H9 (cell line): ENCODE data around the gene NARS2. TPM values are rescaled to one million over a fixed set of nuclear protein-coding genes. Genes with fewer than 3 reads are reported as not detected.

Experiments used
- DNase-seq: peaks from one replicate; pipeline ENCODE4 v3.0.0-alpha.2; 2017
- H2AFZ ChIP-seq: one replicate; pipeline ENCODE4 v1.6.1; 2013; ENCODE audit warnings: mild to moderate bottlenecking, low read length, control low read depth, moderate library complexity
- H2AK5ac ChIP-seq: 2 replicates; pipeline ENCODE4 v1.6.1; 2013; ENCODE audit warnings: low read length, control low read depth, mixed read lengths; ENCODE audit not compliant: insufficient read length
- H2BK120ac ChIP-seq: one replicate; pipeline ENCODE4 v1.6.1; 2013; ENCODE audit warnings: low read depth, mild to moderate bottlenecking, low read length, control low read depth, inconsistent platforms; ENCODE audit not compliant: poor library complexity, severe bottlenecking
- H2BK12ac ChIP-seq: 2 replicates; pipeline ENCODE4 v1.6.1; 2013; ENCODE audit warnings: low read length, control low read depth, mixed read lengths, low read depth; ENCODE audit not compliant: insufficient read length
- H2BK15ac ChIP-seq: 2 replicates; pipeline ENCODE4 v1.6.1; 2013; ENCODE audit warnings: low read depth, low read length, control low read depth
- H2BK20ac ChIP-seq: one replicate; pipeline ENCODE4 v1.6.1; 2013; ENCODE audit warnings: low read depth, mild to moderate bottlenecking, low read length, control low read depth, inconsistent platforms; ENCODE audit not compliant: poor library complexity, severe bottlenecking
- H2BK5ac ChIP-seq: 2 replicates; pipeline ENCODE4 v1.6.1; 2013; ENCODE audit warnings: low read length, control low read depth, mixed read lengths; ENCODE audit not compliant: insufficient read length
- H3K14ac ChIP-seq: 2 replicates; pipeline ENCODE4 v1.6.1; 2013; ENCODE audit warnings: low read length, control low read depth; ENCODE audit not compliant: insufficient read depth
- H3K18ac ChIP-seq: 2 replicates; pipeline ENCODE4 v1.6.1; 2013; ENCODE audit warnings: low read depth, mild to moderate bottlenecking, mixed read lengths, low read length, control low read depth; ENCODE audit not compliant: insufficient read length
- H3K23ac ChIP-seq: 2 replicates; pipeline ENCODE4 v1.6.1; 2013; ENCODE audit warnings: low read length, control low read depth, mixed read lengths, low read depth; ENCODE audit not compliant: insufficient read length
- H3K23me2 ChIP-seq: 2 replicates; pipeline ENCODE4 v1.6.1; 2013; ENCODE audit warnings: low read depth, mild to moderate bottlenecking, mixed read lengths, low read length, control low read depth; ENCODE audit not compliant: insufficient read length, poor library complexity, severe bottlenecking
- H3K27ac ChIP-seq: 2 replicates; pipeline ENCODE4 v1.5.1; 2013; ENCODE audit warnings: low read length, control low read depth, mixed read lengths, low read depth; ENCODE audit not compliant: insufficient read length
- H3K27me3 ChIP-seq: 2 replicates; pipeline ENCODE4 v1.6.1; 2013; ENCODE audit warnings: low read length, control low read depth, inconsistent platforms; ENCODE audit not compliant: insufficient read depth
- H3K4ac ChIP-seq: 2 replicates; pipeline ENCODE4 v1.6.1; 2013; ENCODE audit warnings: low read depth, mild to moderate bottlenecking, control low read depth, inconsistent platforms, low read length, moderate library complexity
- H3K4me1 ChIP-seq: 2 replicates; pipeline ENCODE4 v1.6.1; 2013; ENCODE audit warnings: low read length, control low read depth, inconsistent platforms; ENCODE audit not compliant: insufficient read depth
- H3K4me2 ChIP-seq: 2 replicates; pipeline ENCODE4 v1.6.1; 2013; ENCODE audit warnings: low read length, control low read depth, mixed read lengths; ENCODE audit not compliant: insufficient read length, insufficient read depth
- H3K56ac ChIP-seq: 2 replicates; pipeline ENCODE4 v1.6.1; 2013; ENCODE audit warnings: low read depth, mild to moderate bottlenecking, mixed read lengths, low read length, control low read depth; ENCODE audit not compliant: insufficient read length
- H3K79me1 ChIP-seq: 2 replicates; pipeline ENCODE4 v1.6.1; 2013; ENCODE audit warnings: low read depth, mild to moderate bottlenecking, moderate library complexity, low read length, control low read depth, inconsistent platforms; ENCODE audit not compliant: insufficient read depth, poor library complexity, severe bottlenecking
- H3K79me2 ChIP-seq: 2 replicates; pipeline ENCODE4 v1.6.1; 2013; ENCODE audit warnings: low read length, control low read depth, inconsistent platforms; ENCODE audit not compliant: insufficient read depth
- H3K9ac ChIP-seq: 2 replicates; pipeline ENCODE4 v1.6.1; 2013; ENCODE audit warnings: low read length, control low read depth, mixed read lengths; ENCODE audit not compliant: insufficient read length; ENCODE audit errors: extremely low read depth
- H3K9me3 ChIP-seq: one replicate; pipeline ENCODE4 v1.6.1; 2013; ENCODE audit warnings: low read depth, low read length, inconsistent platforms; ENCODE audit not compliant: control insufficient read depth
- H3T11ph ChIP-seq: one replicate; pipeline ENCODE4 v1.6.1; 2013; ENCODE audit warnings: mild to moderate bottlenecking, low read length, control low read depth, inconsistent platforms
- H4K20me1 ChIP-seq: one replicate; pipeline ENCODE4 v1.6.1; 2013; ENCODE audit not compliant: control insufficient read depth, insufficient read length, insufficient read depth
- H4K5ac ChIP-seq: 2 replicates; pipeline ENCODE4 v1.6.1; 2013; ENCODE audit warnings: low read depth, mild to moderate bottlenecking, mixed read lengths, low read length, control low read depth; ENCODE audit not compliant: insufficient read length
- H4K8ac ChIP-seq: replicated peaks from 2 replicates; pipeline ENCODE4 v1.6.1; 2013; ENCODE audit warnings: low read length, control low read depth, mixed read lengths, low read depth; ENCODE audit not compliant: insufficient read length
- H4K91ac ChIP-seq: 2 replicates; pipeline ENCODE4 v1.6.1; 2013; ENCODE audit warnings: low read depth, mild to moderate bottlenecking, moderate library complexity, mixed read lengths, low read length, control low read depth; ENCODE audit not compliant: insufficient read length
- H3K27ac Mint-ChIP-seq, 3 experiments: 2 replicates in 2 of 3; 3 replicates in 1 of 3; pipeline ENCODE4 v1.8.0; 2020 to 2021; ENCODE audit warnings: mixed read lengths in 3 of 3, mild to moderate bottlenecking in 1 of 3, moderate library complexity in 1 of 3
- H3K27me3 Mint-ChIP-seq: 2 replicates; pipeline ENCODE4 v1.8.0; 2021; ENCODE audit warnings: low read depth, mild to moderate bottlenecking, moderate library complexity, mixed read lengths
- H3K36me3 Mint-ChIP-seq, 3 experiments: 2 replicates in 2 of 3; 3 replicates in 1 of 3; pipeline ENCODE4 v1.8.0; 2020 to 2021; ENCODE audit warnings: low read depth in 3 of 3, mixed read lengths in 3 of 3; ENCODE audit not compliant: insufficient read depth in 1 of 3
- H3K4me1 Mint-ChIP-seq, 2 experiments: 2 replicates each; pipeline ENCODE4 v1.8.0; 2020; ENCODE audit warnings: mixed read lengths in 2 of 2
- H3K4me3 Mint-ChIP-seq, 2 experiments: 2 replicates in 1 of 2; 3 replicates in 1 of 2; pipeline ENCODE4 v1.8.0; 2020 to 2021; ENCODE audit warnings: mild to moderate bottlenecking in 2 of 2, mixed read lengths in 2 of 2, moderate library complexity in 1 of 2
- H3K9me3 Mint-ChIP-seq, 2 experiments: 2 replicates in 1 of 2; 3 replicates in 1 of 2; pipeline ENCODE4 v1.8.0; 2020; ENCODE audit warnings: mild to moderate bottlenecking in 2 of 2, mixed read lengths in 2 of 2, moderate library complexity in 1 of 2
- WGBS: extraction: QIAGEN DNeasy Blood & Tissue Kit; methylation state at CpG from one replicate; pipeline ENCODE4 v1.1.7; 2013; ENCODE audit warnings: missing lambda C conversion rate, low lambda C conversion rate, mixed read lengths; ENCODE audit not compliant: insufficient read length; ENCODE audit errors: extremely low coverage; 5-methylcytosine and 5-hydroxymethylcytosine counted together
- total RNA-seq: library from RNA; stranded (reverse); gene quantifications from 2 replicates; pipeline ENCODE4 v1.2.1, GENCODE V29; 2021
- TF ChIP-seq, protein P1 (sequence below): fragments of 200-600 bp; sonication (generic); conservative IDR thresholded peaks from 3 replicates; pipeline ENCODE4 v1.8.0; 2021; ENCODE audit warnings: antibody characterized with exemption, mild to moderate bottlenecking

The NARS2 gene
- total RNA-seq, 1 experiment from 2014 or later = 29.7 TPM

DNA sequence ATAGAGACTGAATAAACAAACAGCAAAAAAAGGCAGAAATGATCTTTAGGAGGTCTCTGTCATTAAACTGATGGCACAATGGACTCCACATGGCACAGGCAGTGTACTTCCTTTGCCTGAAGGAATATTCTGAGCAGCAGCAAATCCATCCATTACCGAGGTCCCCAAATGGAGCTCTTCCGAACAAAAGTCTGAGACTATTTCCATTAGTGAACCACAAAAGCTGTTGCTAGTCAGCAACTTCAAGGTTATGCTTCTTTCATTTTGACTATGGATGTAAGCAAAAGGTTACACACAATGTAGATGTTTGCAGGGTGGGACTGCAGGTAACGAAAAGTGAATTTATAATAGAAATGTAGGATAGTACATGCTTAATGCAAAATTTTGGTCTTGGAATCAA is 14.5 kb downstream of the NARS2 start:
- Mint-ChIP-seq H3K4me1 (peaks cover 31% of the 10 kb centered on the region in 2 experiments), H3K27ac (no peak overlapping the region)

More for the DNA sequence above, 14.5 kb downstream of the NARS2 start:
- Histone ChIP-seq H3K14ac (no peak overlapping the region), H3K23ac (no peak overlapping the region), H2AFZ (no peak overlapping the region), H2BK20ac (no peak overlapping the region), H3K27me3 (no peaks in the 10 kb centered on the region), H3K79me1 (peaks cover 8% of the 10 kb centered on the region), H4K8ac (no peak overlapping the region), H3K4ac (no peak overlapping the region), H2AK5ac (no peak overlapping the region), H3K27ac (no peak overlapping the region), H3T11ph (no peak overlapping the region), H2BK5ac (no peak overlapping the region), H3K23me2 (no peaks in the 10 kb centered on the region), H3K56ac (no peak overlapping the region), H2BK15ac (no peak overlapping the region), H2BK12ac (no peak overlapping the region), H4K20me1 (no peaks in the 10 kb centered on the region), H4K91ac (no peak overlapping the region), H3K9me3 (no peaks in the 10 kb centered on the region), H3K79me2 (peaks cover 6% of the 10 kb centered on the region; the same call in 1 of the 2 replicates), H3K4me1 (peaks cover 3% of the 10 kb centered on the region; the same call in 1 of the 2 replicates), H3K4me2 (no peak overlapping the region), H4K5ac (no peak overlapping the region), H3K18ac (no peak overlapping the region), H2BK120ac (no peak overlapping the region), H3K9ac (no peak overlapping the region)
- no CpG with 5 or more reads among the region's 3 CpGs for WGBS
- TF ChIP-seq, protein P1, sequence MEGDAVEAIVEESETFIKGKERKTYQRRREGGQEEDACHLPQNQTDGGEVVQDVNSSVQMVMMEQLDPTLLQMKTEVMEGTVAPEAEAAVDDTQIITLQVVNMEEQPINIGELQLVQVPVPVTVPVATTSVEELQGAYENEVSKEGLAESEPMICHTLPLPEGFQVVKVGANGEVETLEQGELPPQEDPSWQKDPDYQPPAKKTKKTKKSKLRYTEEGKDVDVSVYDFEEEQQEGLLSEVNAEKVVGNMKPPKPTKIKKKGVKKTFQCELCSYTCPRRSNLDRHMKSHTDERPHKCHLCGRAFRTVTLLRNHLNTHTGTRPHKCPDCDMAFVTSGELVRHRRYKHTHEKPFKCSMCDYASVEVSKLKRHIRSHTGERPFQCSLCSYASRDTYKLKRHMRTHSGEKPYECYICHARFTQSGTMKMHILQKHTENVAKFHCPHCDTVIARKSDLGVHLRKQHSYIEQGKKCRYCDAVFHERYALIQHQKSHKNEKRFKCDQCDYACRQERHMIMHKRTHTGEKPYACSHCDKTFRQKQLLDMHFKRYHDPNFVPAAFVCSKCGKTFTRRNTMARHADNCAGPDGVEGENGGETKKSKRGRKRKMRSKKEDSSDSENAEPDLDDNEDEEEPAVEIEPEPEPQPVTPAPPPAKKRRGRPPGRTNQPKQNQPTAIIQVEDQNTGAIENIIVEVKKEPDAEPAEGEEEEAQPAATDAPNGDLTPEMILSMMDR = no peak
- no peak for DNase-seq
- Mint-ChIP-seq H3K9me3 (no peaks in the 10 kb centered on the region), H3K4me3 (no peak overlapping the region), H3K36me3 (peaks cover 17 to 38% (median 36%) of the 10 kb centered on the region in 3 experiments; a peak in 6 of 7 replicates), H3K27me3 (no peaks in the 10 kb centered on the region)
